H7 (cell line): ENCODE results near the gene FLG. TPM values are rescaled to one million over a fixed set of nuclear protein-coding genes. Genes with fewer than 3 reads are reported as not detected.

Experiments
- DNase-seq: peaks from one replicate; pipeline ENCODE4 v3.0.0; 2012
- H3K27me3 ChIP-seq: 2 replicates; pipeline ENCODE4 v1.6.0; 2011; ENCODE audit warnings: mild to moderate bottlenecking, low read length; ENCODE audit not compliant: control insufficient read depth, insufficient read depth
- H3K36me3 ChIP-seq: replicated peaks from 2 replicates; pipeline ENCODE4 v1.5.1; 2011; ENCODE audit warnings: low read length; ENCODE audit not compliant: control insufficient read depth, insufficient read depth
- H3K4me3 ChIP-seq: 2 replicates; pipeline ENCODE4 v1.5.1; 2011; ENCODE audit warnings: low read depth, mild to moderate bottlenecking, control low read depth, low read length, moderate library complexity; ENCODE audit not compliant: insufficient read depth
- total RNA-seq: library from RNA; depleted of rRNA; stranded (reverse); fragments of >200 nt; shearing (Covaris generic); gene quantifications from 2 replicates; pipeline ENCODE4 v1.2.3, GENCODE V29; 2014; rRNA removed

FLG gene
- not detected in 2 replicates for total RNA-seq

- no peak within 1 kb of the TSS for H3K4me3 ChIP-seq
Measured at GRCh38 chr1:152325111-152325510, at the start of gene FLG. FLG (minus strand) TSS chr1:152325239; CDS start chr1:152315456, 9,783 bp downstream.

GRCh38 chr1:152374451-152374850 is 49.4 kb upstream of the FLG start:
- no peak for DNase-seq

More at GRCh38 chr1:152325111-152325510, at the start of gene FLG:
- no peaks in the 10 kb centered on the region for H3K36me3 ChIP-seq
- DNase-seq = no peak
- H3K27me3 ChIP-seq = no peaks in the 10 kb centered on the region

GRCh38 chr1:152372672-152373071 is 47.6 kb upstream of the FLG start:
- H3K4me3 ChIP-seq = no peak overlapping the region
- no peaks in the 10 kb centered on the region for H3K27me3 ChIP-seq
- no peak for DNase-seq
- H3K36me3 ChIP-seq = no peaks in the 10 kb centered on the region

More at GRCh38 chr1:152374451-152374850, 49.4 kb upstream of the FLG start:
- no peak overlapping the region for H3K4me3 ChIP-seq
- no peaks in the 10 kb centered on the region for H3K27me3 ChIP-seq
- no peaks in the 10 kb centered on the region for H3K36me3 ChIP-seq

- DNase-seq = no peak
- no peaks in the 10 kb centered on the region for H3K36me3 ChIP-seq
- H3K27me3 ChIP-seq = no peaks in the 10 kb centered on the region
- H3K4me3 ChIP-seq = no peak overlapping the region
Measured at GRCh38 chr1:152367436-152367835, 42.4 kb upstream of the FLG start.

- H3K4me3 ChIP-seq = no peak within 1 kb of the TSS
- no peaks in the 10 kb centered on the region for H3K36me3 ChIP-seq
- no peak for DNase-seq
- H3K27me3 ChIP-seq = no peaks in the 10 kb centered on the region
Measured at GRCh38 chr1:152359906-152360305, 34.9 kb upstream of the FLG start, which contains the start of gene FLG2. FLG2 (minus strand) TSS chr1:152360006; CDS start chr1:152358884, 1,122 bp downstream.

GRCh38 chr1:152356736-152357135 is 31.7 kb upstream of the FLG start:
- H3K4me3 ChIP-seq = no peak overlapping the region
- DNase-seq = no peak

GRCh38 chr1:152349611-152350010 is 24.6 kb upstream of the FLG start:
- no peaks in the 10 kb centered on the region for H3K27me3 ChIP-seq
- no peak overlapping the region for H3K4me3 ChIP-seq
- H3K36me3 ChIP-seq = no peaks in the 10 kb centered on the region
- DNase-seq = no peak

More at GRCh38 chr1:152356736-152357135, 31.7 kb upstream of the FLG start:
- H3K27me3 ChIP-seq = no peaks in the 10 kb centered on the region
- H3K36me3 ChIP-seq = no peaks in the 10 kb centered on the region

- Histone ChIP-seq H3K4me3 (no peak overlapping the region), H3K36me3 (no peaks in the 10 kb centered on the region), H3K27me3 (no peaks in the 10 kb centered on the region)
- no peak for DNase-seq
Measured at GRCh38 chr1:152348447-152348846, 23.4 kb upstream of the FLG start.

- DNase-seq = peak; percentile 7
- Histone ChIP-seq H3K4me3 (no peak overlapping the region), H3K27me3 (no peaks in the 10 kb centered on the region), H3K36me3 (no peaks in the 10 kb centered on the region)
Measured at GRCh38 chr1:152347116-152347728, 22.2 kb upstream of the FLG start.

- Histone ChIP-seq H3K27me3 (no peaks in the 10 kb centered on the region), H3K36me3 (no peaks in the 10 kb centered on the region), H3K4me3 (no peak overlapping the region)
- no peak for DNase-seq
Measured at GRCh38 chr1:152344438-152344837, 19.4 kb upstream of the FLG start.

GRCh38 chr1:152343006-152343405 is 18.0 kb upstream of the FLG start:
- no peak for DNase-seq
- no peaks in the 10 kb centered on the region for H3K27me3 ChIP-seq
- no peaks in the 10 kb centered on the region for H3K36me3 ChIP-seq
- H3K4me3 ChIP-seq = no peak overlapping the region

- H3K4me3 ChIP-seq = no peak overlapping the region
- DNase-seq = no peak
- H3K36me3 ChIP-seq = no peaks in the 10 kb centered on the region
- no peaks in the 10 kb centered on the region for H3K27me3 ChIP-seq
Measured at GRCh38 chr1:152335399-152335798, 10.4 kb upstream of the FLG start.

- no peak for DNase-seq
- no peaks in the 10 kb centered on the region for H3K36me3 ChIP-seq
- H3K27me3 ChIP-seq = no peaks in the 10 kb centered on the region
- H3K4me3 ChIP-seq = no peak overlapping the region
Measured at GRCh38 chr1:152328801-152329391, 3.9 kb upstream of the FLG start.

- no peak for DNase-seq
- no peaks in the 10 kb centered on the region for H3K36me3 ChIP-seq
- H3K27me3 ChIP-seq = no peaks in the 10 kb centered on the region
- H3K4me3 ChIP-seq = no peak overlapping the region
Measured at GRCh38 chr1:152313970-152314369, 11.1 kb downstream of the FLG start.

GRCh38 chr1:152313319-152313801 is 11.7 kb downstream of the FLG start:
- Histone ChIP-seq H3K36me3 (no peaks in the 10 kb centered on the region), H3K27me3 (no peaks in the 10 kb centered on the region), H3K4me3 (no peak overlapping the region)
- DNase-seq = no peak
